DND-41 (cell line): ENCODE measurements around the gene HID1.

ENCODE experiments used
- ATAC-seq: fragments of 200-7000 bp; cut with Tn5 transposase; 3 replicates; pipeline ENCODE4 v1.9.1; 2021; ENCODE audit warnings: low read depth; ENCODE audit not compliant: insufficient read depth
- DNase-seq: peaks from one replicate; pipeline ENCODE4 v3.0.0-alpha.2; 2020
- H2AFZ ChIP-seq: 2 replicates; pipeline ENCODE4 v1.6.0; 2012; ENCODE audit warnings: low read depth, low read length
- H3K27ac ChIP-seq: 2 replicates; pipeline ENCODE4 v1.5.1; 2012; ENCODE audit warnings: low read length, inconsistent platforms
- H3K27me3 ChIP-seq: fragments of 200-600 bp; sonication (generic); 2 replicates; pipeline ENCODE4 v1.6.0; 2012; ENCODE audit warnings: low read length, mild to moderate bottlenecking, inconsistent platforms; ENCODE audit not compliant: insufficient read depth, poor library complexity
- H3K36me3 ChIP-seq: 2 replicates; pipeline ENCODE4 v1.5.1; 2012; ENCODE audit warnings: low read length, inconsistent platforms; ENCODE audit not compliant: insufficient read depth
- H3K4me1 ChIP-seq: 2 replicates; pipeline ENCODE4 v1.5.1; 2012; ENCODE audit warnings: mild to moderate bottlenecking, low read length; ENCODE audit not compliant: insufficient read depth
- H3K4me2 ChIP-seq: 2 replicates; pipeline ENCODE4 v1.6.0; 2012; ENCODE audit warnings: mild to moderate bottlenecking, moderate library complexity, low read length, inconsistent platforms; ENCODE audit not compliant: insufficient read depth
- H3K4me3 ChIP-seq, 2 experiments: fragments of 200-600 bp in 1 of 2; shearing (Covaris generic) in 1 of 2; 2 replicates each; pipeline ENCODE4 v1.5.1; 2012 to 2016; ENCODE audit warnings: inconsistent platforms in 2 of 2, low read length in 2 of 2, mild to moderate bottlenecking in 2 of 2, low read depth in 1 of 2, moderate library complexity in 1 of 2
- H3K79me2 ChIP-seq: 2 replicates; pipeline ENCODE4 v1.6.0; 2012; ENCODE audit warnings: low read length, inconsistent platforms; ENCODE audit not compliant: insufficient read depth
- H3K9ac ChIP-seq: 2 replicates; pipeline ENCODE4 v1.6.0; 2012; ENCODE audit warnings: low read depth, mild to moderate bottlenecking, inconsistent platforms, low read length, moderate library complexity
- H3K9me3 ChIP-seq: 2 replicates; pipeline ENCODE4 v1.5.1; 2012; ENCODE audit warnings: low read length, moderate library complexity, mild to moderate bottlenecking, inconsistent platforms; ENCODE audit not compliant: insufficient read depth, severe bottlenecking
- H4K20me1 ChIP-seq: 2 replicates; pipeline ENCODE4 v1.6.0; 2012; ENCODE audit warnings: low read length; ENCODE audit not compliant: insufficient read depth
- EZH2 ChIP-seq: IDR thresholded peaks from 3 replicates; pipeline ENCODE4 v1.6.1; 2012; ENCODE audit warnings: borderline replicate concordance, low read depth, mild to moderate bottlenecking, moderate library complexity, low read length, inconsistent platforms; ENCODE audit not compliant: severe bottlenecking
- TF ChIP-seq, protein P1 (sequence below): IDR thresholded peaks from 2 replicates; pipeline ENCODE4 v1.5.1; 2012; ENCODE audit warnings: borderline replicate concordance, low read length, moderate library complexity, mild to moderate bottlenecking; ENCODE audit not compliant: poor library complexity, severe bottlenecking; ENCODE audit errors: extremely low read depth

HID1 gene

DNA sequence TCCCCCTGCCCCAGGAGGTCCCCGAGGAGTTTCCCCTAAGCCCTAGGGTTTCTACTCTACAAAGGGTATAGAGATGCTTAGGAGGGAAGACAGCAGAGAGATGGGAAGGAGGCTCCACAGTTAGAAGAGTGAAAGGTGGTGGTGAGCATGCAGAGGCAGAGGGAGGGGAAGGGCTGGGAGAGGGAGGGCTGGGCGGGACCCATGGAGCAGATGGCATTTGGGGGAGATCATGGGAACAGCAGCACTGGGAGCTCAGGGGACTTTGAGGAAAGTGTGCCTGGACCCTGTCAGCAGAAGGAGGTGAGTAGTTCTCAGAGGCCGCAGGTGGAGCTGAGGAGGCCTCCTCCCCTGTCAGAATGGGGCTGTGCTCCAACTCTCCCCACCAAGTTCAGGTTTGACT is 37.5 kb downstream of the HID1 start:
- Histone ChIP-seq H3K27me3 (peaks cover 3% of the 10 kb centered on the region), H3K9ac (no peak overlapping the region), H3K9me3 (no peaks in the 10 kb centered on the region), H3K27ac (no peak overlapping the region), H4K20me1 (peaks cover 3% of the 10 kb centered on the region; the same call in 1 of the 2 replicates), H2AFZ (no peak overlapping the region), H3K4me2 (no peak overlapping the region), H3K36me3 (no peaks in the 10 kb centered on the region), H3K4me3 (no peak overlapping the region), H3K79me2 (no peaks in the 10 kb centered on the region), H3K4me1 (no peaks in the 10 kb centered on the region)
- DNase-seq (no peak), ATAC-seq (no peak)
- TF ChIP-seq, protein P1, sequence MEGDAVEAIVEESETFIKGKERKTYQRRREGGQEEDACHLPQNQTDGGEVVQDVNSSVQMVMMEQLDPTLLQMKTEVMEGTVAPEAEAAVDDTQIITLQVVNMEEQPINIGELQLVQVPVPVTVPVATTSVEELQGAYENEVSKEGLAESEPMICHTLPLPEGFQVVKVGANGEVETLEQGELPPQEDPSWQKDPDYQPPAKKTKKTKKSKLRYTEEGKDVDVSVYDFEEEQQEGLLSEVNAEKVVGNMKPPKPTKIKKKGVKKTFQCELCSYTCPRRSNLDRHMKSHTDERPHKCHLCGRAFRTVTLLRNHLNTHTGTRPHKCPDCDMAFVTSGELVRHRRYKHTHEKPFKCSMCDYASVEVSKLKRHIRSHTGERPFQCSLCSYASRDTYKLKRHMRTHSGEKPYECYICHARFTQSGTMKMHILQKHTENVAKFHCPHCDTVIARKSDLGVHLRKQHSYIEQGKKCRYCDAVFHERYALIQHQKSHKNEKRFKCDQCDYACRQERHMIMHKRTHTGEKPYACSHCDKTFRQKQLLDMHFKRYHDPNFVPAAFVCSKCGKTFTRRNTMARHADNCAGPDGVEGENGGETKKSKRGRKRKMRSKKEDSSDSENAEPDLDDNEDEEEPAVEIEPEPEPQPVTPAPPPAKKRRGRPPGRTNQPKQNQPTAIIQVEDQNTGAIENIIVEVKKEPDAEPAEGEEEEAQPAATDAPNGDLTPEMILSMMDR: no peak
- no peak for TF ChIP-seq EZH2

DNA sequence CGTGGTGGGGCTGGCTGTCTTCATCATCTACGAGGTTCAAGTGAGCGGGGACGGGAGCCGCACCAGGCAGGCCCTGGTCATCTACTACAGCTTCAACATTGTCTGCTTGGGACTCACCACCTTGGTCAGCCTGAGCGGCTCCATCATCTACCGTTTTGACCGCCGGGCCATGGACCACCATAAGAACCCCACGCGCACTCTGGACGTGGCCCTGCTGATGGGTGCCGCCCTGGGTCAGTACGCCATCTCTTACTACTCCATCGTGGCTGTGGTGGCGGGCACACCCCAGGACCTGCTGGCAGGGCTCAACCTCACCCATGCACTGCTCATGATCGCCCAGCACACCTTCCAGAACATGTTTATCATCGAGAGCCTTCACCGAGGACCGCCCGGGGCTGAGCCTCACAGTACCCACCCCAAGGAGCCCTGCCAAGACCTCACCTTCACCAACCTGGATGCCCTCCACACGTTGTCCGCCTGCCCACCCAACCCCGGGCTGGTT is 42.0 kb downstream of the HID1 start:
- no peak for DNase-seq
- Histone ChIP-seq H3K9ac (no peak overlapping the region), H2AFZ (no peak overlapping the region), H3K9me3 (no peaks in the 10 kb centered on the region), H3K27me3 (peaks cover 16% of the 10 kb centered on the region), H3K4me3 (no peak overlapping the region), H3K4me1 (no peaks in the 10 kb centered on the region), H3K79me2 (no peaks in the 10 kb centered on the region), H3K36me3 (no peaks in the 10 kb centered on the region), H3K27ac (no peak overlapping the region), H4K20me1 (no peaks in the 10 kb centered on the region; the same call in 1 of the 2 replicates), H3K4me2 (no peak overlapping the region)
- no peak for TF ChIP-seq EZH2
- TF ChIP-seq, protein P1: no peak
- no peak for ATAC-seq

DNA sequence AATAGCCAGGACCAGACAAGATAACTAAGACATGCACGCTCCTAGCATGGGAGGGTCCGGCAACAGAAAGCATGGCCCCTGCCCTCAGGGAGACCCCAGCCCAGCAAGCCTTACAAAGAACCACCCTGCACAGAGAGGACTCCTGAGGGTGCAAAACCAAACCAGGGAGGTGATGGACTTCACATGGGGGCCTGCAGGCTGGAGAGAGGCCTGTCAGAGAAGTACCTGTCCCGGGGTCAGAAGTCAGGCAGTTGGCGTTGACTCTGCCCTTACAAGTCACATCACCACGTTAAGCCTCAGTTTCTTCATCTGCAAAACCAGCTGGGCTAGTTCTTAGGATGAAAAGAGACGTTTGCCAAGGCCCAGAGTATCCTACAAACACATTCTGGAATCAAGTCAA is 43.8 kb downstream of the HID1 start:
- Histone ChIP-seq H3K9me3 (no peaks in the 10 kb centered on the region), H3K36me3 (no peaks in the 10 kb centered on the region), H4K20me1 (no peaks in the 10 kb centered on the region; the same call in 1 of the 2 replicates), H2AFZ (no peak overlapping the region), H3K27me3 (peaks cover 18% of the 10 kb centered on the region), H3K27ac (no peak overlapping the region), H3K4me2 (no peak overlapping the region), H3K79me2 (no peaks in the 10 kb centered on the region), H3K4me3 (no peak overlapping the region), H3K9ac (no peak overlapping the region), H3K4me1 (no peaks in the 10 kb centered on the region)
- ATAC-seq (no peak), DNase-seq (no peak)
- TF ChIP-seq, protein P1: no peak
- no peak for TF ChIP-seq EZH2
